Gastroesophageal sphincter (tissue), 3 donors: ENCODE measurements around the gene PPIL4.

Source experiments
- CTCF ChIP-seq, 4 experiments: fragments of 200-600 bp in 2 of 4; fragments of 450-650 bp in 2 of 4; sonication (generic) in 1 of 4; IDR thresholded peaks; one replicate each; pipeline ENCODE4 v1.5.1; 2017 to 2019; ENCODE audit warnings: antibody characterized with exemption in 4 of 4, mild to moderate bottlenecking in 2 of 4, moderate library complexity in 2 of 4
- EP300 ChIP-seq: sonication (generic); formaldehyde crosslinking; IDR thresholded peaks from one replicate; pipeline ENCODE4 v1.6.1; 2017; ENCODE audit warnings: antibody characterized with exemption, mild to moderate bottlenecking
- POLR2AphosphoS5 ChIP-seq: sonication (generic); formaldehyde crosslinking; IDR thresholded peaks from one replicate; pipeline ENCODE4 v1.6.1; 2017; ENCODE audit warnings: antibody characterized with exemption

- no peak for TF ChIP-seq CTCF (IDR thresholded peaks at IDR 0.05)
- TF ChIP-seq EP300, result no peak
- TF ChIP-seq POLR2AphosphoS5, result no peak
These were observed 44.6 kb downstream of the PPIL4 start for GRCh38 chr6:149501201-149501600.
